H9 (cell line): ENCODE results near the gene CFAP298. TPM values are rescaled to one million over a fixed set of nuclear protein-coding genes. Genes with fewer than 3 reads are reported as not detected.

Experiments used
- DNase-seq: peaks from one replicate; pipeline ENCODE4 v3.0.0-alpha.2; 2017
- H2AFZ ChIP-seq: one replicate; pipeline ENCODE4 v1.6.1; 2013; ENCODE audit warnings: mild to moderate bottlenecking, low read length, control low read depth, moderate library complexity
- H2AK5ac ChIP-seq: 2 replicates; pipeline ENCODE4 v1.6.1; 2013; ENCODE audit warnings: low read length, control low read depth, mixed read lengths; ENCODE audit not compliant: insufficient read length
- H2BK120ac ChIP-seq: one replicate; pipeline ENCODE4 v1.6.1; 2013; ENCODE audit warnings: low read depth, mild to moderate bottlenecking, low read length, control low read depth, inconsistent platforms; ENCODE audit not compliant: poor library complexity, severe bottlenecking
- H2BK12ac ChIP-seq: 2 replicates; pipeline ENCODE4 v1.6.1; 2013; ENCODE audit warnings: low read length, control low read depth, mixed read lengths, low read depth; ENCODE audit not compliant: insufficient read length
- H2BK15ac ChIP-seq: 2 replicates; pipeline ENCODE4 v1.6.1; 2013; ENCODE audit warnings: low read depth, low read length, control low read depth
- H2BK20ac ChIP-seq: one replicate; pipeline ENCODE4 v1.6.1; 2013; ENCODE audit warnings: low read depth, mild to moderate bottlenecking, low read length, control low read depth, inconsistent platforms; ENCODE audit not compliant: poor library complexity, severe bottlenecking
- H2BK5ac ChIP-seq: 2 replicates; pipeline ENCODE4 v1.6.1; 2013; ENCODE audit warnings: low read length, control low read depth, mixed read lengths; ENCODE audit not compliant: insufficient read length
- H3K14ac ChIP-seq: 2 replicates; pipeline ENCODE4 v1.6.1; 2013; ENCODE audit warnings: low read length, control low read depth; ENCODE audit not compliant: insufficient read depth
- H3K18ac ChIP-seq: 2 replicates; pipeline ENCODE4 v1.6.1; 2013; ENCODE audit warnings: low read depth, mild to moderate bottlenecking, mixed read lengths, low read length, control low read depth; ENCODE audit not compliant: insufficient read length
- H3K23ac ChIP-seq: 2 replicates; pipeline ENCODE4 v1.6.1; 2013; ENCODE audit warnings: low read length, control low read depth, mixed read lengths, low read depth; ENCODE audit not compliant: insufficient read length
- H3K23me2 ChIP-seq: 2 replicates; pipeline ENCODE4 v1.6.1; 2013; ENCODE audit warnings: low read depth, mild to moderate bottlenecking, mixed read lengths, low read length, control low read depth; ENCODE audit not compliant: insufficient read length, poor library complexity, severe bottlenecking
- H3K27ac ChIP-seq: 2 replicates; pipeline ENCODE4 v1.5.1; 2013; ENCODE audit warnings: low read length, control low read depth, mixed read lengths, low read depth; ENCODE audit not compliant: insufficient read length
- H3K27me3 ChIP-seq: 2 replicates; pipeline ENCODE4 v1.6.1; 2013; ENCODE audit warnings: low read length, control low read depth, inconsistent platforms; ENCODE audit not compliant: insufficient read depth
- H3K4ac ChIP-seq: 2 replicates; pipeline ENCODE4 v1.6.1; 2013; ENCODE audit warnings: low read depth, mild to moderate bottlenecking, control low read depth, inconsistent platforms, low read length, moderate library complexity
- H3K4me1 ChIP-seq: 2 replicates; pipeline ENCODE4 v1.6.1; 2013; ENCODE audit warnings: low read length, control low read depth, inconsistent platforms; ENCODE audit not compliant: insufficient read depth
- H3K4me2 ChIP-seq: 2 replicates; pipeline ENCODE4 v1.6.1; 2013; ENCODE audit warnings: low read length, control low read depth, mixed read lengths; ENCODE audit not compliant: insufficient read length, insufficient read depth
- H3K56ac ChIP-seq: 2 replicates; pipeline ENCODE4 v1.6.1; 2013; ENCODE audit warnings: low read depth, mild to moderate bottlenecking, mixed read lengths, low read length, control low read depth; ENCODE audit not compliant: insufficient read length
- H3K79me1 ChIP-seq: 2 replicates; pipeline ENCODE4 v1.6.1; 2013; ENCODE audit warnings: low read depth, mild to moderate bottlenecking, moderate library complexity, low read length, control low read depth, inconsistent platforms; ENCODE audit not compliant: insufficient read depth, poor library complexity, severe bottlenecking
- H3K79me2 ChIP-seq: 2 replicates; pipeline ENCODE4 v1.6.1; 2013; ENCODE audit warnings: low read length, control low read depth, inconsistent platforms; ENCODE audit not compliant: insufficient read depth
- H3K9ac ChIP-seq: 2 replicates; pipeline ENCODE4 v1.6.1; 2013; ENCODE audit warnings: low read length, control low read depth, mixed read lengths; ENCODE audit not compliant: insufficient read length; ENCODE audit errors: extremely low read depth
- H3K9me3 ChIP-seq: one replicate; pipeline ENCODE4 v1.6.1; 2013; ENCODE audit warnings: low read depth, low read length, inconsistent platforms; ENCODE audit not compliant: control insufficient read depth
- H3T11ph ChIP-seq: one replicate; pipeline ENCODE4 v1.6.1; 2013; ENCODE audit warnings: mild to moderate bottlenecking, low read length, control low read depth, inconsistent platforms
- H4K20me1 ChIP-seq: one replicate; pipeline ENCODE4 v1.6.1; 2013; ENCODE audit not compliant: control insufficient read depth, insufficient read length, insufficient read depth
- H4K5ac ChIP-seq: 2 replicates; pipeline ENCODE4 v1.6.1; 2013; ENCODE audit warnings: low read depth, mild to moderate bottlenecking, mixed read lengths, low read length, control low read depth; ENCODE audit not compliant: insufficient read length
- H4K8ac ChIP-seq: replicated peaks from 2 replicates; pipeline ENCODE4 v1.6.1; 2013; ENCODE audit warnings: low read length, control low read depth, mixed read lengths, low read depth; ENCODE audit not compliant: insufficient read length
- H4K91ac ChIP-seq: 2 replicates; pipeline ENCODE4 v1.6.1; 2013; ENCODE audit warnings: low read depth, mild to moderate bottlenecking, moderate library complexity, mixed read lengths, low read length, control low read depth; ENCODE audit not compliant: insufficient read length
- H3K27ac Mint-ChIP-seq, 3 experiments: 2 replicates in 2 of 3; 3 replicates in 1 of 3; pipeline ENCODE4 v1.8.0; 2020 to 2021; ENCODE audit warnings: mixed read lengths in 3 of 3, mild to moderate bottlenecking in 1 of 3, moderate library complexity in 1 of 3
- H3K27me3 Mint-ChIP-seq: 2 replicates; pipeline ENCODE4 v1.8.0; 2021; ENCODE audit warnings: low read depth, mild to moderate bottlenecking, moderate library complexity, mixed read lengths
- H3K36me3 Mint-ChIP-seq, 3 experiments: 2 replicates in 2 of 3; 3 replicates in 1 of 3; pipeline ENCODE4 v1.8.0; 2020 to 2021; ENCODE audit warnings: low read depth in 3 of 3, mixed read lengths in 3 of 3; ENCODE audit not compliant: insufficient read depth in 1 of 3
- H3K4me1 Mint-ChIP-seq, 2 experiments: 2 replicates each; pipeline ENCODE4 v1.8.0; 2020; ENCODE audit warnings: mixed read lengths in 2 of 2
- H3K4me3 Mint-ChIP-seq, 2 experiments: 2 replicates in 1 of 2; 3 replicates in 1 of 2; pipeline ENCODE4 v1.8.0; 2020 to 2021; ENCODE audit warnings: mild to moderate bottlenecking in 2 of 2, mixed read lengths in 2 of 2, moderate library complexity in 1 of 2
- H3K9me3 Mint-ChIP-seq, 2 experiments: 2 replicates in 1 of 2; 3 replicates in 1 of 2; pipeline ENCODE4 v1.8.0; 2020; ENCODE audit warnings: mild to moderate bottlenecking in 2 of 2, mixed read lengths in 2 of 2, moderate library complexity in 1 of 2
- CTCF ChIP-seq: fragments of 200-600 bp; sonication (generic); conservative IDR thresholded peaks from 3 replicates; pipeline ENCODE4 v1.8.0; 2021; ENCODE audit warnings: antibody characterized with exemption, mild to moderate bottlenecking
- WGBS: extraction: QIAGEN DNeasy Blood & Tissue Kit; methylation state at CpG from one replicate; pipeline ENCODE4 v1.1.7; 2013; ENCODE audit warnings: missing lambda C conversion rate, low lambda C conversion rate, mixed read lengths; ENCODE audit not compliant: insufficient read length; ENCODE audit errors: extremely low coverage; 5-methylcytosine and 5-hydroxymethylcytosine counted together
- total RNA-seq: library from RNA; stranded (reverse); gene quantifications from 2 replicates; pipeline ENCODE4 v1.2.1, GENCODE V29; 2021

Gene CFAP298
- total RNA-seq, 1 experiment from 2014 or later, result 81.8 TPM

- DNase-seq, result no peak
- Histone ChIP-seq H3K23me2 (no peaks in the 10 kb centered on the region), H3K56ac (no peak overlapping the region), H3K9me3 (no peaks in the 10 kb centered on the region), H3K4me2 (peak overlapping the region; percentile 29), H2AK5ac (no peak overlapping the region), H2BK15ac (no peak overlapping the region), H3K4me1 (peaks cover 2% of the 10 kb centered on the region; the same call in 1 of the 2 replicates), H3K79me2 (no peaks in the 10 kb centered on the region), H4K91ac (no peak overlapping the region), H2BK5ac (no peak overlapping the region), H2BK120ac (no peak overlapping the region), H3K4ac (no peak overlapping the region), H3K18ac (no peak overlapping the region), H3K23ac (no peak overlapping the region), H3K27me3 (no peaks in the 10 kb centered on the region), H4K5ac (no peak overlapping the region), H2BK20ac (no peak overlapping the region), H4K8ac (no peak overlapping the region), H3K27ac (peak overlapping the region; percentile 56), H3K14ac (no peak overlapping the region), H2BK12ac (no peak overlapping the region), H3K79me1 (no peaks in the 10 kb centered on the region), H4K20me1 (no peaks in the 10 kb centered on the region), H2AFZ (no peak overlapping the region), H3T11ph (no peak overlapping the region), H3K9ac (no peak overlapping the region)
- no peak for TF ChIP-seq CTCF
- H3K36me3 Mint-ChIP-seq, result peaks cover 16 to 23% (median 17%) of the 10 kb centered on the region in 3 experiments
- peak overlapping the region; percentile 3 to 25; a peak in 3 of 5 replicates for H3K4me3 Mint-ChIP-seq
- H3K4me1 Mint-ChIP-seq, result peaks cover 50 to 52% of the 10 kb centered on the region in 2 experiments
- WGBS, result no CpG with 5 or more reads among the region's 3 CpGs
- H3K27me3 Mint-ChIP-seq, result peaks cover 5% of the 10 kb centered on the region; the same call in 1 of the 2 replicates
- peak overlapping the region; percentile 59 to 96 (median 93) for H3K27ac Mint-ChIP-seq
- peaks cover 19 to 21% of the 10 kb centered on the region in 2 experiments for H3K9me3 Mint-ChIP-seq
Observed at GRCh38 chr21:32560896-32561295, 51.3 kb downstream of the CFAP298 start.
